Mammary epithelial cell (primary cell): Measurements from ENCODE around the gene HYKK.

Source experiments
- CTCF ChIP-seq, 2 donors: IDR thresholded peaks in 1 of 2; conservative IDR thresholded peaks in 1 of 2; 2 replicates each; pipeline ENCODE4 v1.5.1; 2011 to 2012; ENCODE audit warnings: inconsistent platforms in 2 of 2, low read length in 2 of 2, mild to moderate bottlenecking in 2 of 2, control low read depth in 1 of 2, low read depth in 1 of 2; ENCODE audit not compliant: insufficient read depth in 1 of 2; ENCODE audit errors: extremely low read depth in 1 of 2
- EZH2 ChIP-seq: IDR thresholded peaks from 2 replicates; pipeline ENCODE4 v1.6.1; 2012; ENCODE audit warnings: low read length, inconsistent platforms, borderline replicate concordance

- TF ChIP-seq CTCF (conservative IDR thresholded peaks at IDR 0.05 in 1 of 2, IDR thresholded peaks at IDR 0.05 in 1 of 2; ENCODE audit: extremely low read depth in 1 of 2, insufficient read depth in 1 of 2, low read depth in 1 of 2, low read length in 2 of 2) (no peak), EZH2 (no peak)
These were observed 54.1 kb downstream of the HYKK start for GRCh38 chr15:78561490-78561889.
